Measurements from ENCODE around the gene TRAM2.

TRAM2 gene

GRCh38 chr6:52505726-52506409 is 71.0 kb downstream of the TRAM2 start:
- peak in 1 of 2 donors; percentile 3 for DNase-seq

GRCh38 chr6:52504782-52505136 is 72.1 kb downstream of the TRAM2 start:
- no peak for DNase-seq

- no peak for DNase-seq
These were observed 72.7 kb downstream of the TRAM2 start for GRCh38 chr6:52503851-52504781.

- no peak for DNase-seq
These were observed 73.5 kb downstream of the TRAM2 start for GRCh38 chr6:52503323-52503747.

GRCh38 chr6:52502306-52503029 is 74.4 kb downstream of the TRAM2 start:
- no peak for DNase-seq

GRCh38 chr6:52500238-52501129 is 76.4 kb downstream of the TRAM2 start:
- no peak for DNase-seq

- DNase-seq: no peak
These were observed 77.1 kb downstream of the TRAM2 start for GRCh38 chr6:52499681-52500236.

- DNase-seq: no peak
These were observed 77.8 kb downstream of the TRAM2 start for GRCh38 chr6:52499026-52499425.

GRCh38 chr6:52498538-52499017 is 78.3 kb downstream of the TRAM2 start:
- DNase-seq: no peak

- DNase-seq: no peak
These were observed 79.0 kb downstream of the TRAM2 start for GRCh38 chr6:52497652-52498408.

GRCh38 chr6:52496631-52497030 is 80.2 kb downstream of the TRAM2 start:
- no peak for DNase-seq

- no peak for DNase-seq
These were observed 80.9 kb downstream of the TRAM2 start for GRCh38 chr6:52495922-52496321.

- no peak for DNase-seq
These were observed 82.4 kb downstream of the TRAM2 start for GRCh38 chr6:52494298-52495072.

GRCh38 chr6:52493669-52494068 is 83.2 kb downstream of the TRAM2 start:
- no peak for DNase-seq

- DNase-seq: no peak
These were observed 85.4 kb downstream of the TRAM2 start for GRCh38 chr6:52491203-52492069.

- no peak for DNase-seq
These were observed 87.0 kb downstream of the TRAM2 start for GRCh38 chr6:52489881-52490280.

- DNase-seq: no peak
These were observed 93.2 kb downstream of the TRAM2 start for GRCh38 chr6:52483671-52484003.

GRCh38 chr6:52482903-52483670 is 93.8 kb downstream of the TRAM2 start:
- no peak for DNase-seq

- no peak for DNase-seq
These were observed 101.6 kb downstream of the TRAM2 start for GRCh38 chr6:52475307-52475706.
